IMR-90 (cell line): Measurements from ENCODE around the gene MEF2D. TPM values are rescaled to one million over a fixed set of nuclear protein-coding genes. Genes with fewer than 3 reads are reported as not detected.

Experiments
- ATAC-seq: fragments of 200-7000 bp; cut with Tn5 transposase; 2 replicates; pipeline ENCODE4 v1.9.1; 2020; ENCODE audit warnings: low read depth, mild to moderate bottlenecking, moderate library complexity
- BruUV-seq: library from RNA; stranded (reverse); fragments of 400-500 nt; replicated peaks from 2 replicates; lab custom pipeline; 2021; lab: Mats Ljungman, UMichigan
- CTCF ChIA-PET: fragments of 300-600 bp; formaldehyde crosslinking; extraction: SDS; loops from one replicate; lab custom pipeline; 2021; ENCODE audit warnings: antibody characterized with exemption; lab: Yijun Ruan, JAX
- POLR2A ChIA-PET: fragments of 300-600 bp; sonication (Branson Sonifier 250); formaldehyde crosslinking; loops from one replicate; lab custom pipeline; 2022; ENCODE audit warnings: antibody characterized with exemption; ENCODE audit not compliant: unreplicated experiment; lab: Charles Lee
- DNase-seq: peaks from one replicate; pipeline ENCODE4 v3.0.0; 2013
- H2AFZ ChIP-seq: replicated peaks from 2 replicates; pipeline ENCODE3; 2013; ENCODE audit warnings: low read length, mild to moderate bottlenecking; ENCODE audit not compliant: poor library complexity
- H2AK5ac ChIP-seq: 2 replicates; pipeline ENCODE4 v1.6.1; 2013; ENCODE audit warnings: low read depth, low read length, inconsistent platforms
- H2AK9ac ChIP-seq: replicated peaks from 2 replicates; pipeline ENCODE3; 2013; ENCODE audit warnings: mild to moderate bottlenecking, low read depth, low read length, moderate library complexity; ENCODE audit not compliant: poor library complexity
- H2BK120ac ChIP-seq: 2 replicates; pipeline ENCODE4 v1.6.1; 2013; ENCODE audit warnings: low read depth, low read length, inconsistent platforms
- H2BK15ac ChIP-seq: 3 replicates; pipeline ENCODE4 v1.6.1; 2013; ENCODE audit warnings: low read depth, low read length, inconsistent platforms
- H2BK20ac ChIP-seq: 2 replicates; pipeline ENCODE4 v1.6.1; 2013; ENCODE audit warnings: low read depth, mild to moderate bottlenecking, inconsistent platforms, low read length, moderate library complexity
- H2BK5ac ChIP-seq: 2 replicates; pipeline ENCODE4 v1.6.1; 2013; ENCODE audit warnings: mild to moderate bottlenecking, low read depth, low read length, inconsistent platforms; ENCODE audit not compliant: poor library complexity, severe bottlenecking
- H3K14ac ChIP-seq: replicated peaks from 2 replicates; pipeline ENCODE4 v1.6.1; 2013; ENCODE audit warnings: low read depth, low read length, inconsistent platforms
- H3K18ac ChIP-seq: 2 replicates; pipeline ENCODE4 v1.6.1; 2013; ENCODE audit warnings: low read depth, low read length, control low read depth
- H3K23ac ChIP-seq: 2 replicates; pipeline ENCODE4 v1.6.1; 2013; ENCODE audit warnings: low read depth, low read length, inconsistent platforms
- H3K27ac ChIP-seq: 2 replicates; pipeline ENCODE4 v1.5.1; 2013; ENCODE audit warnings: mild to moderate bottlenecking, control low read depth, low read length; ENCODE audit not compliant: insufficient read depth
- H3K27me3 ChIP-seq: 2 replicates; pipeline ENCODE4 v1.6.1; 2013; ENCODE audit warnings: low read length; ENCODE audit not compliant: control insufficient read depth, insufficient read depth
- H3K36me3 ChIP-seq: 2 replicates; pipeline ENCODE4 v1.6.1; 2013; ENCODE audit warnings: low read length, mixed read lengths; ENCODE audit not compliant: control insufficient read depth, insufficient read depth
- H3K4ac ChIP-seq: 2 replicates; pipeline ENCODE4 v1.6.1; 2013; ENCODE audit warnings: low read depth, low read length, inconsistent platforms
- H3K4me1 ChIP-seq: 2 replicates; pipeline ENCODE4 v1.6.1; 2013; ENCODE audit warnings: low read length, mixed read lengths; ENCODE audit not compliant: control insufficient read depth, insufficient read depth
- H3K4me2 ChIP-seq: 2 replicates; pipeline ENCODE4 v1.6.1; 2013; ENCODE audit warnings: low read depth, mild to moderate bottlenecking, control low read depth, low read length, moderate library complexity
- H3K4me3 ChIP-seq: 2 replicates; pipeline ENCODE4 v1.5.1; 2013; ENCODE audit warnings: low read depth, mild to moderate bottlenecking, control low read depth, low read length, moderate library complexity; ENCODE audit not compliant: insufficient read depth
- H3K56ac ChIP-seq: 2 replicates; pipeline ENCODE4 v1.6.1; 2013; ENCODE audit warnings: low read length, inconsistent platforms; ENCODE audit not compliant: insufficient read depth; ENCODE audit errors: extremely low read depth
- H3K79me1 ChIP-seq, 2 experiments: 2 replicates each; pipeline ENCODE4 v1.6.1; 2013; ENCODE audit warnings: low read length in 2 of 2, inconsistent platforms in 1 of 2, low read depth in 1 of 2
- H3K9ac ChIP-seq: 2 replicates; pipeline ENCODE4 v1.6.1; 2013; ENCODE audit warnings: low read depth, low read length, control low read depth
- H3K9me1 ChIP-seq: 2 replicates; pipeline ENCODE4 v1.6.1; 2013; ENCODE audit warnings: low read length, inconsistent platforms; ENCODE audit not compliant: insufficient read depth
- H3K9me3 ChIP-seq: 2 replicates; pipeline ENCODE4 v1.6.1; 2013; ENCODE audit warnings: low read length; ENCODE audit not compliant: control insufficient read depth, insufficient read depth
- H4K20me1 ChIP-seq: 2 replicates; pipeline ENCODE4 v1.6.1; 2013; ENCODE audit warnings: low read length, inconsistent platforms; ENCODE audit not compliant: insufficient read depth
- H4K5ac ChIP-seq: 2 replicates; pipeline ENCODE4 v1.6.1; 2013; ENCODE audit warnings: mild to moderate bottlenecking, low read depth, low read length, control low read depth
- H4K8ac ChIP-seq, 2 experiments: 2 replicates each; pipeline ENCODE4 v1.6.1; 2013; ENCODE audit warnings: low read depth in 2 of 2, low read length in 2 of 2, control low read depth in 1 of 2, inconsistent platforms in 1 of 2
- H4K91ac ChIP-seq: 2 replicates; pipeline ENCODE4 v1.6.1; 2013; ENCODE audit warnings: low read depth, low read length, inconsistent platforms; ENCODE audit not compliant: insufficient read depth
- MAFK ChIP-seq: IDR thresholded peaks from 2 replicates; pipeline ENCODE4 v1.6.1; 2012; ENCODE audit warnings: low read depth, low read length, improper control_type of control experiment
- RFX5 ChIP-seq: IDR thresholded peaks from 2 replicates; pipeline ENCODE4 v1.8.0; 2012; ENCODE audit warnings: low read depth, mild to moderate bottlenecking, low read length, moderate library complexity
- WGBS, 2 experiments: methylation state at CpG; one replicate each; pipeline versions ENCODE4 v1.1.5 to v1.1.7; 2013; ENCODE audit warnings: missing lambda C conversion rate in 2 of 2; ENCODE audit not compliant: insufficient read length in 1 of 2; ENCODE audit errors: extremely low coverage in 2 of 2; 5-methylcytosine and 5-hydroxymethylcytosine counted together
- dilution Hi-C: fragments of 300-500 bp; cut with HindIII; formaldehyde crosslinking; loops from one replicate; pipeline ENCODE4 v1.14.3; 2018; ENCODE audit warnings: low sequenced_read_pairs; ENCODE audit not compliant: unreplicated experiment
- in situ Hi-C: fragments of 300-500 bp; cut with MboI; formaldehyde crosslinking; loops from 3 replicates; pipeline ENCODE4 v1.14.3; 2019; ENCODE audit warnings: low sequenced_read_pairs, inconsistent platforms, mixed read lengths
- intact Hi-C: fragments of 100-400 bp; cut with micrococcal nuclease; formaldehyde crosslinking; loops from 2 replicates; pipeline ENCODE4 v1.10.0; 2022
- polyA plus RNA-seq, 3 experiments: library from polyadenylated mRNA; depleted of rRNA; stranded (reverse); fragments of >200 nt; gene quantifications; 2 replicates each; pipeline ENCODE4 v1.2.3, GENCODE V29; 2012; ENCODE audit warnings: low replicate concordance in 1 of 3
- total RNA-seq: library from RNA; depleted of rRNA; stranded (reverse); fragments of >200 nt; gene quantifications from 2 replicates; pipeline ENCODE4 v1.2.3, GENCODE V29; 2012

MEF2D gene
- total and polyA plus RNA-seq, 2 of the 4 experiments (the other 2 are of a cell fraction) = 2.9 to 20.0 TPM

GRCh38 chr1:156443286-156443685, 57.3 kb downstream of the MEF2D start:
- Histone ChIP-seq H3K27ac (no peak overlapping the region), H3K9ac (no peak overlapping the region), H3K4me2 (no peak overlapping the region), H3K4me1 (no peaks in the 10 kb centered on the region), H2BK15ac (no peak overlapping the region), H3K27me3 (peaks cover 68% of the 10 kb centered on the region), H4K91ac (no peak overlapping the region), H2BK20ac (no peak overlapping the region), H3K23ac (no peak overlapping the region), H2AK5ac (no peak overlapping the region), H3K79me1 (no peaks in the 10 kb centered on the region), H2BK5ac (no peak overlapping the region), H4K20me1 (no peaks in the 10 kb centered on the region), H3K9me1 (no peaks in the 10 kb centered on the region), H3K4ac (no peak overlapping the region), H4K8ac (no peak overlapping the region), H3K4me3 (no peak overlapping the region), H4K5ac (no peak overlapping the region), H2AFZ (no peak overlapping the region), H3K9me3 (peaks cover 5% of the 10 kb centered on the region; the same call in 1 of the 2 replicates), H2BK120ac (no peak overlapping the region), H3K18ac (no peak overlapping the region), H3K56ac (no peak overlapping the region), H3K36me3 (no peaks in the 10 kb centered on the region), H3K14ac (no peak overlapping the region), H2AK9ac (no peak overlapping the region)
- POLR2A ChIA-PET = no interaction called here
- DNase-seq (no peak), ATAC-seq (no peak)
- in situ Hi-C loops = loop anchor here (10.0 kb wide), 1 partner anchor 58 kb away; no protein-coding TSS in a partner anchor
- dilution Hi-C loops = no loop called here
- 69% methylated on average over 4 of the region's 6 CpGs; no CpG with 5 or more reads in 1 of the 2 experiments for WGBS, 2 experiments
- no TSS peak for BruUV-seq
- no peak for TF ChIP-seq RFX5
- no peak for TF ChIP-seq MAFK
- CTCF ChIA-PET = interaction anchor here (2.2 kb wide), 1 partner anchor 58 kb away, joined by 13 read pairs; no protein-coding TSS in a partner anchor
- intact Hi-C loops = no loop called here
